H7 (cell line): ENCODE data around the gene SLC16A1. TPM values are rescaled to one million over a fixed set of nuclear protein-coding genes. Genes with fewer than 3 reads are reported as not detected.

ENCODE experiments used
- DNase-seq: peaks from one replicate; pipeline ENCODE4 v3.0.0; 2012
- H3K27me3 ChIP-seq: 2 replicates; pipeline ENCODE4 v1.6.0; 2011; ENCODE audit warnings: mild to moderate bottlenecking, low read length; ENCODE audit not compliant: control insufficient read depth, insufficient read depth
- H3K36me3 ChIP-seq: replicated peaks from 2 replicates; pipeline ENCODE4 v1.5.1; 2011; ENCODE audit warnings: low read length; ENCODE audit not compliant: control insufficient read depth, insufficient read depth
- H3K4me3 ChIP-seq: 2 replicates; pipeline ENCODE4 v1.5.1; 2011; ENCODE audit warnings: low read depth, mild to moderate bottlenecking, control low read depth, low read length, moderate library complexity; ENCODE audit not compliant: insufficient read depth
- total RNA-seq: library from RNA; depleted of rRNA; stranded (reverse); fragments of >200 nt; shearing (Covaris generic); gene quantifications from 2 replicates; pipeline ENCODE4 v1.2.3, GENCODE V29; 2014; rRNA removed

Gene SLC16A1
- total RNA-seq, 1 experiment from 2014 or later: 352 TPM

- no peak for DNase-seq
- H3K36me3 ChIP-seq: no peaks in the 10 kb centered on the region
- no peaks in the 10 kb centered on the region for H3K27me3 ChIP-seq
- H3K4me3 ChIP-seq: no peak overlapping the region
These were observed 86.1 kb downstream of the SLC16A1 start for GRCh38 chr1:112869895-112870294.

GRCh38 chr1:112868191-112868590, 87.8 kb downstream of the SLC16A1 start:
- Histone ChIP-seq H3K36me3 (no peaks in the 10 kb centered on the region), H3K27me3 (no peaks in the 10 kb centered on the region), H3K4me3 (no peak overlapping the region)
- peak; percentile 4 for DNase-seq

- H3K36me3 ChIP-seq: no peaks in the 10 kb centered on the region
- no peaks in the 10 kb centered on the region for H3K27me3 ChIP-seq
- no peak for DNase-seq
- H3K4me3 ChIP-seq: no peak overlapping the region
These were observed 89.0 kb downstream of the SLC16A1 start for GRCh38 chr1:112866981-112867380.

- DNase-seq: peak; percentile 24
- Histone ChIP-seq H3K36me3 (no peaks in the 10 kb centered on the region), H3K4me3 (no peak overlapping the region), H3K27me3 (no peaks in the 10 kb centered on the region)
These were observed 89.8 kb downstream of the SLC16A1 start for GRCh38 chr1:112866151-112866550.

GRCh38 chr1:112862753-112863426, 93.1 kb downstream of the SLC16A1 start:
- H3K4me3 ChIP-seq: no peak overlapping the region
- no peak for DNase-seq
- no peaks in the 10 kb centered on the region for H3K36me3 ChIP-seq
- no peaks in the 10 kb centered on the region for H3K27me3 ChIP-seq

Other genes with a start within 250 kb of the SLC16A1 start
- gene RHOC, start 249.1 kb downstream of the SLC16A1 start, total RNA-seq: 71.9 and 121 TPM in 2 replicates
- gene PPM1J, start 240.9 kb downstream of the SLC16A1 start, total RNA-seq: 4.6 and 7.7 TPM in 2 replicates
- 22.6 and 33.9 TPM in 2 replicates for gene LRIG2, start 117.0 kb upstream of the SLC16A1 start, total RNA-seq